ENCODE measurements around the gene GLIPR2.

Gene GLIPR2

DNA sequence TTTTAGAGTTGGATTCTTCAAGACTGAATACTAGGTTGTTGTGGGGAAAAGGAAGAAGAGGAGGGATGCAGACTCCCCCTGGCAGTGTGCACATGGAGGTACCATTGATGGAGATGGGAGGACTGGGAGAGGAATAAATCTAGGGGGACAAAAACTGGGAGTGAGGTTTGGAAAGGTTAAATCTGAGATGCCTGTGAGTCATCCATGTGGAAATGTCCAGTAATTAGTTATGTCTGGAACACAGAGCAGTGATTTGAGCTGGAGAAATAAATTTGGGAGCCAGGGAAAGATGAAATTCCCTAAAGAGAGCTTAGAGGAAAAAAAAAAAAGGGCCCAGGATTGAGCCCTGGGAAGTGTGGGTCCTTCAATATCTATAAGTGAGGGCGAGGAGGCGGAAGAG lies 24.7 kb downstream of the GLIPR2 start:
- H3K4me3 ChIP-seq: no peak overlapping the region
- TF ChIP-seq FOXP2 (optimal IDR thresholded peaks at IDR 0.05; ENCODE audit: control extremely low read depth, extremely low read length, insufficient read depth) (no peak), EZH2 (IDR thresholded peaks at IDR 0.05) (no peak), POLR2AphosphoS5 (IDR thresholded peaks at IDR 0.05; ENCODE audit: borderline replicate concordance, low read depth, low read length) (no peak)
- H3K9ac ChIP-seq (ENCODE audit: insufficient read length): no peak overlapping the region
- no peaks in the 10 kb centered on the region for H3K9me3 ChIP-seq (ENCODE audit: low read depth, low read length)
- peaks cover 4% of the 10 kb centered on the region for H3K36me3 ChIP-seq (ENCODE audit: insufficient read depth, low read length)
- no peak for DNase-seq (ENCODE audit: low read depth, low spot score)
- no peak overlapping the region for H3K27ac ChIP-seq

DNA sequence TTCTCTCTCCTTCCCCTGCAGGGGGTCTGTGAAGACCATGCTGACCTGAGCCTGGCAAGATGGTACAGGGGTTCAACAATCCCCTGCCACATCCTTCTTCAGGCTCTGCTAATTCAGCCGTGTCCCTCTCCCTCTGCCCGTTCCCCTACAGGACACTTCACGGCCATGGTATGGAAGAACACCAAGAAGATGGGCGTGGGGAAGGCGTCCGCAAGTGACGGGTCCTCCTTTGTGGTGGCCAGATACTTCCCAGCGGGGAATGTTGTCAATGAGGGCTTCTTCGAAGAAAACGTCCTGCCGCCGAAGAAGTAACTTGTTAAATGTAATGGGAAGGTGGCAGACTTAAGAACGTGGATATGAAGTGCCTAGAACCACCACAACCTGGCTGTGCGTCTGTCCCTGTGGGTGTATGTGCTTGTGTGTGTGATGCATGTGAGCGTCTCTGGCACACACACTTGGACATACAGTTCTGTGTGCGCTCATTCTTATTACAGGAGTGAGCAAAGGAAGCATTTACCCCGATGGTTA lies 25.7 kb downstream of the GLIPR2 start:
- Histone ChIP-seq H3K9me3 (ENCODE audit: low read depth, low read length) (no peaks in the 10 kb centered on the region), H3K9ac (ENCODE audit: insufficient read length) (no peak overlapping the region), H3K36me3 (ENCODE audit: insufficient read depth, low read length) (no peaks in the 10 kb centered on the region), H3K27ac (0 out of 2 replicates have a peak overlapping the region, but pooled peaks have one; percentile 60), H3K4me3 (no peak overlapping the region)
- TF ChIP-seq POLR2AphosphoS5 (IDR thresholded peaks at IDR 0.05; ENCODE audit: borderline replicate concordance, low read depth, low read length) (no peak), FOXP2 (optimal IDR thresholded peaks at IDR 0.05; ENCODE audit: control extremely low read depth, extremely low read length, insufficient read depth) (no peak), EZH2 (IDR thresholded peaks at IDR 0.05) (no peak)
- DNase-seq (ENCODE audit: low read depth, low spot score): no peak

DNA sequence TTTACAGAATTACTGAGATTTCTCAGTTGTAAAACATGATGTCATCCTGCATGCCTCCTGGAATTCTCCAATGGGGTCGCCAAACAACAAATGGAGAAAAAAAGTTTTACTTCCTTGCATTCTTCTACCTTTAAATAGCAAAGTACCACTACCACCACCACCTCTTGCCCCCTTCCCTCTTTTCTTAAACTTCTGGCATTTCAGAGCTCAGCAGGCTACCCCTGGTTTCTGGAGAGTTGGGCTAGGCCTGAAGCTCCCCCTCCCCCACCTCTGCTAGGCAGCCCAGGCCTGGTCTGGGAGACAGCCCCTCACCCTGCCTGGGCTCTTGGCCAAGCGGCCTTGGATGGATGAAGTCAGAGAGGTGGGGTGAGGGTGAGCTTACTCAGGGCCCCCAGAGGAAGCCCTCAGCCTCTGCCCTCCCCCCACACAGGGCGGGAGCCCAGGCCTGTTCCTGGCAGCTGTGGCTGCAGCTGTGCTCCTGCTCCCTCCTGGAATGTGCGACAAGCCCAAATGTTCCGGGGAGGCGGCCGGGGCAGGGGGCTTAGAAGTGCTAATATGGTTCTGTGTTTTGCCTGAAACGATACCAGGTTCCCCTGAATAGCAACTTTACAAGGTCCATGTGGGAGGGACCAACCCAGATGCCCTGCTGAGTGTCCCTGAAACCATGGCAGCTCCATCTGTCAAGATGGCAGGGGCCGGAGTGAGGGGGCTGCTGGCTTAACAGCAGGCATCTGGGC lies 26.7 kb downstream of the GLIPR2 start:
- Histone ChIP-seq H3K36me3 (ENCODE audit: insufficient read depth, low read length) (no peaks in the 10 kb centered on the region), H3K4me3 (no peak overlapping the region), H3K9me3 (ENCODE audit: low read depth, low read length) (no peaks in the 10 kb centered on the region), H3K27ac (peak overlapping the region; percentile 60), H3K9ac (ENCODE audit: insufficient read length) (no peak overlapping the region)
- TF ChIP-seq POLR2AphosphoS5 (IDR thresholded peaks at IDR 0.05; ENCODE audit: borderline replicate concordance, low read depth, low read length) (no peak), EZH2 (IDR thresholded peaks at IDR 0.05) (no peak), FOXP2 (optimal IDR thresholded peaks at IDR 0.05; ENCODE audit: control extremely low read depth, extremely low read length, insufficient read depth) (no peak)
- DNase-seq (ENCODE audit: low read depth, low spot score): no peak

DNA sequence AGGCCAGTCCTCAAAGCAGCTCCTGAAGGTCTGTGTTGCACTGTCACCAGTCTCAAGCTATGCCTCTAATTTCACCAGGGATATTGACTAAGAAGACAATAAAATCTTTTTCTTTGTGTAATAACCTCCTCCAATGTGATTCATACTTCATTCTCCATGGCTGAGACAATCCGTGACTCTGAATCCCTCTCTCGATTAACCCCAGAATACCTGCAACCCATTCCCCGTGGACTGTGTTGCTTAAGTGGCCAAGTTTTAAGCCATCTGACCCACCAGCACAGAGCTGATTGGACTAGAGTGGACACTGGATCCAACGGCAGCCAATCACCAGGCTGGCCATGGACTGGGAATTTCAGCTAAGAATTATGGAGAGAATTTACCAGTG lies 27.2 kb downstream of the GLIPR2 start:
- H3K36me3 ChIP-seq (ENCODE audit: insufficient read depth, low read length): no peaks in the 10 kb centered on the region
- TF ChIP-seq POLR2AphosphoS5 (IDR thresholded peaks at IDR 0.05; ENCODE audit: borderline replicate concordance, low read depth, low read length) (no peak), EZH2 (IDR thresholded peaks at IDR 0.05) (no peak), FOXP2 (optimal IDR thresholded peaks at IDR 0.05; ENCODE audit: control extremely low read depth, extremely low read length, insufficient read depth) (no peak)
- no peak for DNase-seq (ENCODE audit: low read depth, low spot score)
- H3K4me3 ChIP-seq: no peak overlapping the region
- no peak overlapping the region for H3K27ac ChIP-seq
- H3K9ac ChIP-seq (ENCODE audit: insufficient read length): no peak overlapping the region
- no peaks in the 10 kb centered on the region for H3K9me3 ChIP-seq (ENCODE audit: low read depth, low read length)

DNA sequence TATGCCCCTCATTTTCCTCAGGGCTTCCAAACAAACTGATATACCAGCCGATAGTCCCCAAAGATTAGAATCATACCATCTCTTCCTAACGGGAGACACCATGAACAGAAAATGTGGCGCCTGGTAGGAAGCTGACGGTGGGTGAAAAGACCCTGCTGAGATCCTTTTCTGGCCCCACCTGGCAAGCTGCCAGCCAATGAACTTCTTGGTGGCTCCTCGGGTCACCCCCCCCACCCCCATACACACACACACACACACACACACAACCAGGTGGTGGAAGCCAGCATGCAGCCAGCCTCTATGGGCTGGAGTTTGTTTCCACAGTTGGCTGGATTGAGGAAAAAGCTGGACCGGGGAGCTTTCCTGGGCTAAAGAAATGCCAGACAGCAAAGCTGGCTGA lies 27.8 kb downstream of the GLIPR2 start:
- H3K9me3 ChIP-seq (ENCODE audit: low read depth, low read length): no peaks in the 10 kb centered on the region
- H3K27ac ChIP-seq: no peak overlapping the region
- H3K36me3 ChIP-seq (ENCODE audit: insufficient read depth, low read length): no peaks in the 10 kb centered on the region
- no peak for DNase-seq (ENCODE audit: low read depth, low spot score)
- H3K9ac ChIP-seq (ENCODE audit: insufficient read length): no peak overlapping the region
- no peak overlapping the region for H3K4me3 ChIP-seq
- TF ChIP-seq EZH2 (IDR thresholded peaks at IDR 0.05) (no peak), POLR2AphosphoS5 (IDR thresholded peaks at IDR 0.05; ENCODE audit: borderline replicate concordance, low read depth, low read length) (no peak), FOXP2 (optimal IDR thresholded peaks at IDR 0.05; ENCODE audit: control extremely low read depth, extremely low read length, insufficient read depth) (no peak)

DNA sequence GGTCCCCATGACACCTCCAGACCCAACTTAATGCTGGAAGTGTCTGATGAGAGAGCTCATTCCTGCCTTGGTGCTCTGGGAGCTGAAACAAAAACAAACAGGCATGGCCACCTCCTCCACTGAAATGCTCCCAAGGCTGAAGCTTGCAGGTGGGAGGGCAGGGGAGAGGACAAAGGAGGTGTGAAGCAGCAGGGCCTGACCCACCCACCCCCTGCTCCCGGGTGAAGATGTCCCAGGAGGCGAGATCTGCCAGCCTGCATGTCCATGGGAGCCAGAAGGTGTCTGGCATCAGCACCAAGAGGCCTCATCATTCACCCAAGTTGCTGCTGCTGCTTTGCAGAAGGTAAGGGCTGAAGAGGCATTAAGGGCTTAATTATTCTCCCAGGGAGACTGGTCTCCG lies 28.5 kb downstream of the GLIPR2 start:
- no peak for DNase-seq (ENCODE audit: low read depth, low spot score)
- no peak overlapping the region for H3K27ac ChIP-seq
- TF ChIP-seq POLR2AphosphoS5 (IDR thresholded peaks at IDR 0.05; ENCODE audit: borderline replicate concordance, low read depth, low read length): no peak
- no peak for TF ChIP-seq EZH2 (IDR thresholded peaks at IDR 0.05)
- no peak for TF ChIP-seq FOXP2 (optimal IDR thresholded peaks at IDR 0.05; ENCODE audit: control extremely low read depth, extremely low read length, insufficient read depth)

DNA sequence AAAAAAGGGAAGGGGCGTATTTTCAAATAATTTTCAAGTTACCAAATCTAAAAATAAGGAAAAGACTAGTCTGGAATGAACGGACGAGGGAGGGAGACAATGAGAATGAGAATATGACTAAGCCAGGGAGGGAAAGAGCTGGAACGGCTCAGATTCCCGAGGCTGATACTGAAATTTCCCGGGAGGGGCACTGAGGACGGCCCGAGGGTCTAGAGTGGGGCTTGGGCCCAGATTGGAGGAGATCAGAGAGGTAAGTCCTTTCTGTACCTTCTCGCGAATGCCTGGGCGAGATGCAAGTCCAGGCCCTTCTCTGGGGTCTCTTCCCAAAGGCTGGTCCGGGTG lies 29.3 kb downstream of the GLIPR2 start:
- no peak overlapping the region for H3K9ac ChIP-seq (ENCODE audit: insufficient read length)
- H3K36me3 ChIP-seq (ENCODE audit: insufficient read depth, low read length): no peaks in the 10 kb centered on the region
- no peaks in the 10 kb centered on the region for H3K9me3 ChIP-seq (ENCODE audit: low read depth, low read length)
- H3K27ac ChIP-seq: no peak overlapping the region
- H3K4me3 ChIP-seq: no peak overlapping the region
- DNase-seq (ENCODE audit: low read depth, low spot score): no peak
- TF ChIP-seq EZH2 (IDR thresholded peaks at IDR 0.05) (no peak), POLR2AphosphoS5 (IDR thresholded peaks at IDR 0.05; ENCODE audit: borderline replicate concordance, low read depth, low read length) (no peak), FOXP2 (optimal IDR thresholded peaks at IDR 0.05; ENCODE audit: control extremely low read depth, extremely low read length, insufficient read depth) (no peak)

More for the DNA sequence above, 28.5 kb downstream of the GLIPR2 start:
- Histone ChIP-seq H3K36me3 (ENCODE audit: insufficient read depth, low read length) (no peaks in the 10 kb centered on the region), H3K9me3 (ENCODE audit: low read depth, low read length) (no peaks in the 10 kb centered on the region), H3K4me3 (no peak overlapping the region), H3K9ac (ENCODE audit: insufficient read length) (no peak overlapping the region)

DNA sequence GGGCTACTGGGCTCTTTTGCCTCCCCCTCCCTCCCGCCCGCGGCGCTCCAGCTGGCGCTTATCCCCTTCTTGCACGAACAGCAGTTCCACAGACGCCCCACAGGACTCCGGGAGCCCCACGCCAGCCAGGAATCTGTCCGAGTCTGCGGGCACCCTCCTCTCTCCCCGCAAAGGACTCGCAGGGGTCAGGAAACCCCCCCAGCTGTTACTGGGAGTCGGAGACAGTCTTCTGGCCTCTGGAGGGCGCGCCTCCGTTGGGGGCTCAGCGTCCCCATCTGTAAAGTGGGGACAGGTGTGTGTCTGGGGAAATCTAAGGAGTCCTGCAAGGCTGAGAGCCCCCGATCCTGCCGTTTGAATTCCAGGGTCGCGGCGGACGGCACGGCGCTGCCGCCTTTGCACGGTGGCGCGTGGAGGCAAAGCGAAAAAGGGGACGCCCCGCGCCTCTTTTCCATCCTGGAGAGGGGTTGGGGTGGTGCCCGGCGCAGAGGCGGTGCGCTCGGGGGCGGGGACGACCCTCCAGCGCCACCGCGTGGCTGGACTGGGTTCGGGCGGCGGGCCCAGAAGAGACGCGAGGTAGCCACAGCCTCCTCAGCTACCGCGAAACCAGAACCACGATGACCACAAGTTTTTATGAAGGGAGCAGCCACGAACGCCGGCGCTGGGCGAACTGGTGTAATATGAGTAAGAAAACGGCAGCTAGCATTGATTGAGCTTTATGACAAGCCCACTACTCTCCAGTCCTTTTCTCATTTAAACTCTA lies 29.8 kb downstream of the GLIPR2 start:
- DNase-seq (ENCODE audit: low read depth, low spot score): no peak
- Histone ChIP-seq H3K9me3 (ENCODE audit: low read depth, low read length) (no peaks in the 10 kb centered on the region), H3K4me3 (peak overlapping the region; percentile 75), H3K9ac (ENCODE audit: insufficient read length) (no peak overlapping the region), H3K27ac (no peak overlapping the region), H3K36me3 (ENCODE audit: insufficient read depth, low read length) (no peaks in the 10 kb centered on the region)
- no peak for TF ChIP-seq POLR2AphosphoS5 (IDR thresholded peaks at IDR 0.05; ENCODE audit: borderline replicate concordance, low read depth, low read length)
- TF ChIP-seq FOXP2 (optimal IDR thresholded peaks at IDR 0.05; ENCODE audit: control extremely low read depth, extremely low read length, insufficient read depth): no peak
- TF ChIP-seq EZH2 (IDR thresholded peaks at IDR 0.05): no peak
